Heart left ventricle (tissue), 16 donors: ENCODE measurements around the gene PSMF1. TPM values are rescaled to one million over a fixed set of nuclear protein-coding genes. Genes with fewer than 3 reads are reported as not detected.

ENCODE experiments used
- ATAC-seq, 4 donors: fragments of 200-7000 bp; cut with Tn5 transposase; one replicate each; pipeline ENCODE4 v1.9.1; 2020 to 2022; ENCODE audit warnings: moderate library complexity in 4 of 4, mild to moderate bottlenecking in 3 of 4, moderate number of reproducible peaks in 1 of 4
- DNase-seq, 5 donors: peaks; one replicate each; pipeline ENCODE4 v3.0.0-alpha.2; 2020
- H3K27ac ChIP-seq, 12 donors: fragments of 200-600 bp; sonication (generic) in 4 of 12; one replicate each; pipeline versions ENCODE4 v1.5.0 to v1.8.0; 2016 to 2022; ENCODE audit warnings: mild to moderate bottlenecking in 2 of 12
- H3K27me3 ChIP-seq, 9 donors: fragments of 200-600 bp; sonication (generic) in 2 of 9; one replicate each; pipeline versions ENCODE4 v1.5.1 to v1.8.0; 2016 to 2022; ENCODE audit warnings: mild to moderate bottlenecking in 3 of 9
- H3K36me3 ChIP-seq, 9 donors: fragments of 200-600 bp; sonication (generic) in 2 of 9; one replicate each; pipeline versions ENCODE4 v1.5.0 to v1.8.0; 2018 to 2022; ENCODE audit warnings: mild to moderate bottlenecking in 2 of 9
- H3K4me1 ChIP-seq, 12 donors: fragments of 200-600 bp; sonication (generic) in 4 of 12; one replicate each; pipeline versions ENCODE4 v1.5.0 to v1.8.0; 2016 to 2022; ENCODE audit warnings: mild to moderate bottlenecking in 3 of 12
- H3K4me3 ChIP-seq, 12 donors: fragments of 200-600 bp; sonication (generic) in 4 of 12; one replicate each; pipeline versions ENCODE4 v1.5.0 to v1.8.0; 2017 to 2022; ENCODE audit warnings: mild to moderate bottlenecking in 9 of 12, moderate library complexity in 4 of 12
- H3K9me3 ChIP-seq, 12 donors: fragments of 200-600 bp; sonication (generic) in 4 of 12; one replicate each; pipeline versions ENCODE4 v1.5.0 to v1.8.0; 2016 to 2022; ENCODE audit warnings: mild to moderate bottlenecking in 1 of 12
- CTCF ChIP-seq, 12 donors: fragments of 200-600 bp; sonication (generic) in 4 of 12; IDR thresholded peaks; one replicate each; pipeline versions ENCODE4 v1.5.0 to v1.8.0; 2018 to 2022; ENCODE audit warnings: antibody characterized with exemption in 12 of 12, mild to moderate bottlenecking in 5 of 12
- POLR2A ChIP-seq, 2 donors: fragments of 450-650 bp; IDR thresholded peaks; one replicate each; pipeline ENCODE4 v1.6.1; 2017; ENCODE audit warnings: antibody characterized with exemption in 2 of 2, mild to moderate bottlenecking in 2 of 2, moderate library complexity in 2 of 2
- WGBS, 4 donors: extraction: QIAGEN DNeasy Blood & Tissue Kit in 2 of 4; methylation state at CpG; one replicate each; pipeline versions ENCODE4 v1.1.5 to v1.1.7; 2013 to 2018; 5-methylcytosine and 5-hydroxymethylcytosine counted together
- intact Hi-C, 10 donors: fragments of 100-400 bp; cut with DNase I; formaldehyde crosslinking; loops; one replicate each; pipeline versions ENCODE4 v1.11.1 to v1.14.2; 2022
- polyA plus RNA-seq, 2 donors: library from polyadenylated mRNA; stranded (reverse); fragments of 200-250 nt; gene quantifications; one replicate each; pipeline ENCODE4 v1.2.3, GENCODE V29; 2013
- total RNA-seq, 9 donors: library from RNA; depleted of rRNA in 2 of 9; stranded (reverse); fragments of >200 nt in 2 of 9; fragmentation: NEBNext Ultra II Directional in 3 of 9; extraction: Animal tissue kit (Norgen Biotek cat#: 25700) in 3 of 9; gene quantifications; one replicate each; pipeline versions ENCODE4 v1.1.0 to v1.2.4, GENCODE V29; 2016 to 2023
- donor health status: ischemic (EF 13 %, LVEDD 7.1; RV severe dilation, severe dysfunction).
- donor health status: healthy with polysubstance abuse.
- donor health status: DM: no; HTN: yes; CAD: no.
- donor health status: DM: no; HTN: no; CAD: no.
- donor health status: ischemic (EF 25% LVEDD 6.9; RV normal size, moderate dysfunction).
- donor health status: ischemic (EF 25% LVEDD 5.7; RV mildly dilated, moderate dysfunction).
- donor health status: healthy.
- donor health status: DM: yes; HTN: yes; CAD: no.
- donor health status: ischemic (EF 35%, LVEDD 5.7; RV mildly dilated, moderate dysfunction).
- donor health status: nonischemic (EF 11% LVEDD 7.7; RV severe dilation, severe dysfunction).
- donor health status: DM: yes; HTN: yes; CAD: no.
- donor health status: PGD.
- donor health status: ischemic (EF 29% LVEDD 5.4; RV normal size, mild dysfunction).
- donor health status: nonischemic (EF 23%, LVEDD 6.1; RV moderate dilation, normal function).

The PSMF1 gene
- total and polyA plus RNA-seq, 11 donors, result 24.6 to 184 (median 133) TPM

GRCh38 chr20:1081891-1082290, 36.5 kb upstream of the PSMF1 start:
- no peak overlapping the region for H3K4me3 ChIP-seq
- intact Hi-C loops, result no loop called here
- H3K4me1 ChIP-seq, result no peaks in the 10 kb centered on the region
- TF ChIP-seq POLR2A (IDR thresholded peaks at IDR 0.05), result no peak
- no peak for TF ChIP-seq CTCF (IDR thresholded peaks at IDR 0.05)
- 91 to 94% (median 93%) methylated on average over 4 of the region's 4 CpGs for WGBS, 4 donors
- ATAC-seq (no peak), DNase-seq (no peak)
- H3K9me3 ChIP-seq, result peaks cover 0 to 15% (median 0%) of the 10 kb centered on the region in 12 donors
- no peaks in the 10 kb centered on the region for H3K27me3 ChIP-seq
- H3K36me3 ChIP-seq, result no peaks in the 10 kb centered on the region
- no peak overlapping the region for H3K27ac ChIP-seq

- intact Hi-C loops, result no loop called here
- 71 to 75% (median 73%) methylated on average over 5 of the region's 5 CpGs for WGBS, 4 donors
- DNase-seq (no peak), ATAC-seq (no peak)
- TF ChIP-seq CTCF (IDR thresholded peaks at IDR 0.05) (no peak), POLR2A (IDR thresholded peaks at IDR 0.05) (no peak)
- Histone ChIP-seq H3K27ac (no peak overlapping the region), H3K4me1 (no peaks in the 10 kb centered on the region), H3K27me3 (no peaks in the 10 kb centered on the region), H3K36me3 (no peaks in the 10 kb centered on the region), H3K9me3 (peaks cover 0 to 15% (median under 1%) of the 10 kb centered on the region in 12 donors), H3K4me3 (no peak overlapping the region)
Measured at GRCh38 chr20:1083431-1084080, 34.8 kb upstream of the PSMF1 start.

GRCh38 chr20:1085492-1086276, 32.7 kb upstream of the PSMF1 start:
- ATAC-seq (no peak), DNase-seq (no peak)
- no peak overlapping the region for H3K4me3 ChIP-seq
- H3K4me1 ChIP-seq, result no peaks in the 10 kb centered on the region
- TF ChIP-seq CTCF (IDR thresholded peaks at IDR 0.05) (no peak), POLR2A (IDR thresholded peaks at IDR 0.05) (no peak)
- no peak overlapping the region for H3K27ac ChIP-seq
- WGBS, 4 donors, result 49 to 61% (median 54%) methylated on average over 6 of the region's 6 CpGs
- H3K36me3 ChIP-seq, result no peaks in the 10 kb centered on the region
- peaks cover 0 to 15% (median 3%) of the 10 kb centered on the region in 12 donors for H3K9me3 ChIP-seq
- intact Hi-C loops, result no loop called here
- no peaks in the 10 kb centered on the region for H3K27me3 ChIP-seq
